ENCODE measurements around the gene ARSG.
A peak's percentile ranks its signal among the peaks of the same experiment; 100 is the strongest.
"Not testable (repeated sequence)": the region's sequence is repeated elsewhere in the genome, so short reads cannot be mapped to it uniquely, and the experiment has no call there.

ARSG gene

GRCh38 chr17:68334393-68334792 lies 43.1 kb downstream of the ARSG start:
- no peak for DNase-seq

- DNase-seq, result no peak
Observed at GRCh38 chr17:68341482-68341881, 50.2 kb downstream of the ARSG start.

GRCh38 chr17:68343976-68344375 lies 52.7 kb downstream of the ARSG start:
- no peak for DNase-seq

GRCh38 chr17:68344701-68345136 lies 53.4 kb downstream of the ARSG start:
- DNase-seq, result peak; percentile 39

GRCh38 chr17:68346448-68346847 lies 55.2 kb downstream of the ARSG start:
- peak; percentile 79 for DNase-seq

- DNase-seq, result no peak
Observed at GRCh38 chr17:68347380-68347779, 56.1 kb downstream of the ARSG start.

GRCh38 chr17:68349157-68349556 lies 57.9 kb downstream of the ARSG start:
- peak; percentile 24 for DNase-seq

- DNase-seq, result no peak
Observed at GRCh38 chr17:68351395-68351794, 60.1 kb downstream of the ARSG start.

- no peak for DNase-seq
Observed at GRCh38 chr17:68352041-68352440, 60.7 kb downstream of the ARSG start.

GRCh38 chr17:68352671-68353070 lies 61.4 kb downstream of the ARSG start:
- not testable (repeated sequence) for DNase-seq

- no peak for DNase-seq
Observed at GRCh38 chr17:68353111-68353521, 61.8 kb downstream of the ARSG start.

- DNase-seq, result not testable (repeated sequence)
Observed at GRCh38 chr17:68354311-68354710, 63.0 kb downstream of the ARSG start.

- not testable (repeated sequence) for DNase-seq
Observed at GRCh38 chr17:68355108-68355507, 63.8 kb downstream of the ARSG start.

- peak; percentile 70 for DNase-seq
Observed at GRCh38 chr17:68356520-68356919, 65.2 kb downstream of the ARSG start.

GRCh38 chr17:68356949-68357455 lies 65.7 kb downstream of the ARSG start:
- peak; percentile 16 for DNase-seq

GRCh38 chr17:68357886-68358285 lies 66.6 kb downstream of the ARSG start:
- DNase-seq, result no peak

GRCh38 chr17:68359791-68360535 lies 68.7 kb downstream of the ARSG start:
- DNase-seq, result no peak

- no peak for DNase-seq
Observed at GRCh38 chr17:68365469-68365868, 74.2 kb downstream of the ARSG start.

- no peak for DNase-seq
Observed at GRCh38 chr17:68368387-68368786, 77.1 kb downstream of the ARSG start.

- DNase-seq, result no peak
Observed at GRCh38 chr17:68375566-68375965, 84.3 kb downstream of the ARSG start.

- DNase-seq, result not testable (repeated sequence)
Observed at GRCh38 chr17:68376178-68376577, 84.9 kb downstream of the ARSG start.

GRCh38 chr17:68377771-68378267 lies 86.5 kb downstream of the ARSG start:
- DNase-seq, result no peak

- no peak for DNase-seq
Observed at GRCh38 chr17:68378268-68379176, 87.2 kb downstream of the ARSG start.

GRCh38 chr17:68379177-68379510 lies 87.8 kb downstream of the ARSG start:
- no peak for DNase-seq

Data from stimulated activated CD4-positive, alpha-beta T cell treated with anti-CD3 and anti-CD28 coated beads, Interleukin-15, amount 100 ng/mL, for 24 hours (primary cell).